ENCODE data around the gene KIF26B.

KIF26B gene

DNA sequence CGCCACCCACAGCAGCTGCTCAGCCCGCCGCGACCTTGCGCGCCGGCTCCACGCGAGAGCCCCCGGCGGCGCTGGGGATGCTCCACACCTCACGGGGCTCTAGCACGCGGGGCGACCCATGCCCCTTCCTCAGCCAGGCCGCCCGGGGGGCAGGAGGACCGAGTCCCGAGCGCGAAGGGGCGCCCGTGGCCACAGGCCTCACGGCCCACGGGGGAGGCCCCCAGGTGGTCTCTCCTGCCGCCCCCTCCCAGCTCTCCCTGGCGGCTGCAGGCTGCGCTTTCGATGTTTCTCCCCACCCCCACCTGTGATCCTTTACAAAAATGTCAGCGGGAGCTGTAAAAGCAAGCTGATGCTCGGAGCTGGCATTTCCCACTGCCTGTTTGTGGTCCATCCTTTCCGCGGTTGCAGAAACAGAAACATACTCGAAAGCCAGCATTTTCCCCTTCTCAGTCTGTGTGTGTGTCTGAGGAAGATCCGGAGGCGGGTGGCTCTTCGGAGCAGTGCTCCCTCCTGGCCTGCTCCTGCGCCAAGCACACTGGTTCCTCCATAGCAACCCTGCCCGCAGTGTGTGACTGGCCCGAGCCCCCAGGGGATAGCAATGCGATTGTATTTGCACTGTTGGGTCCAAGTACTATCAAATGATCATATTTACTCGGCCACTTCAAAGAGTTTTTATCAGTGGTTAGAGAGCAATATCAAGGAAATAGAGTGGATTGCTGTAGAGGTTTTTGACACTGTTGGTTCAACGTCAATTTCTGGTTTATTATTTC is 2.1 kb downstream of the KIF26B start:
- ATAC-seq (ENCODE audit: insufficient read depth, low read depth), result no peak
- H3K36me3 ChIP-seq (ENCODE audit: insufficient read depth, low read length), result no peaks in the 10 kb centered on the region
- TF ChIP-seq EZH2 (IDR thresholded peaks at IDR 0.05; ENCODE audit: borderline replicate concordance, low read depth, low read length, severe bottlenecking), result no peak
- TF ChIP-seq, protein P1, sequence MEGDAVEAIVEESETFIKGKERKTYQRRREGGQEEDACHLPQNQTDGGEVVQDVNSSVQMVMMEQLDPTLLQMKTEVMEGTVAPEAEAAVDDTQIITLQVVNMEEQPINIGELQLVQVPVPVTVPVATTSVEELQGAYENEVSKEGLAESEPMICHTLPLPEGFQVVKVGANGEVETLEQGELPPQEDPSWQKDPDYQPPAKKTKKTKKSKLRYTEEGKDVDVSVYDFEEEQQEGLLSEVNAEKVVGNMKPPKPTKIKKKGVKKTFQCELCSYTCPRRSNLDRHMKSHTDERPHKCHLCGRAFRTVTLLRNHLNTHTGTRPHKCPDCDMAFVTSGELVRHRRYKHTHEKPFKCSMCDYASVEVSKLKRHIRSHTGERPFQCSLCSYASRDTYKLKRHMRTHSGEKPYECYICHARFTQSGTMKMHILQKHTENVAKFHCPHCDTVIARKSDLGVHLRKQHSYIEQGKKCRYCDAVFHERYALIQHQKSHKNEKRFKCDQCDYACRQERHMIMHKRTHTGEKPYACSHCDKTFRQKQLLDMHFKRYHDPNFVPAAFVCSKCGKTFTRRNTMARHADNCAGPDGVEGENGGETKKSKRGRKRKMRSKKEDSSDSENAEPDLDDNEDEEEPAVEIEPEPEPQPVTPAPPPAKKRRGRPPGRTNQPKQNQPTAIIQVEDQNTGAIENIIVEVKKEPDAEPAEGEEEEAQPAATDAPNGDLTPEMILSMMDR (IDR thresholded peaks at IDR 0.05; ENCODE audit: borderline replicate concordance, extremely low read depth, low read length, poor library complexity, severe bottlenecking), result no peak
- H3K9me3 ChIP-seq (ENCODE audit: insufficient read depth, low read length, severe bottlenecking), result no peaks in the 10 kb centered on the region
- H3K4me2 ChIP-seq (ENCODE audit: insufficient read depth, low read length), result peak overlapping the region; percentile 59
- no peak overlapping the region for H3K27ac ChIP-seq (ENCODE audit: low read length)
- no peaks in the 10 kb centered on the region for H3K79me2 ChIP-seq (ENCODE audit: insufficient read depth, low read length)
- H2AFZ ChIP-seq (ENCODE audit: low read depth, low read length), result no peak overlapping the region
- H3K4me3 ChIP-seq (ENCODE audit: low read depth in 1 of 2, low read length in 2 of 2), result peak overlapping the region in 1 of 2 experiments; percentile 40; a peak in 1 of 4 replicates
- DNase-seq, result peak; percentile 8
- H3K27me3 ChIP-seq (ENCODE audit: insufficient read depth, low read length, poor library complexity), result peaks cover 33% of the 10 kb centered on the region
- H3K4me1 ChIP-seq (ENCODE audit: insufficient read depth, low read length), result peaks cover 33% of the 10 kb centered on the region
- H3K9ac ChIP-seq (ENCODE audit: low read depth, low read length), result no peak overlapping the region; the same call in 1 of the 2 replicates
- H4K20me1 ChIP-seq (ENCODE audit: insufficient read depth, low read length), result no peaks in the 10 kb centered on the region

- Histone ChIP-seq H3K4me1 (ENCODE audit: insufficient read depth, low read length) (peaks cover 27% of the 10 kb centered on the region), H3K27ac (ENCODE audit: low read length) (no peak overlapping the region), H3K9me3 (ENCODE audit: insufficient read depth, low read length, severe bottlenecking) (no peaks in the 10 kb centered on the region), H3K4me2 (ENCODE audit: insufficient read depth, low read length) (no peak overlapping the region), H3K9ac (ENCODE audit: low read depth, low read length) (no peak overlapping the region), H3K79me2 (ENCODE audit: insufficient read depth, low read length) (no peaks in the 10 kb centered on the region), H4K20me1 (ENCODE audit: insufficient read depth, low read length) (no peaks in the 10 kb centered on the region), H3K4me3 (ENCODE audit: low read depth in 1 of 2, low read length in 2 of 2) (no peak overlapping the region), H3K27me3 (ENCODE audit: insufficient read depth, low read length, poor library complexity) (peaks cover 27% of the 10 kb centered on the region), H2AFZ (ENCODE audit: low read depth, low read length) (no peak overlapping the region), H3K36me3 (ENCODE audit: insufficient read depth, low read length) (no peaks in the 10 kb centered on the region)
- TF ChIP-seq, protein P1 (IDR thresholded peaks at IDR 0.05; ENCODE audit: borderline replicate concordance, extremely low read depth, low read length, poor library complexity, severe bottlenecking), result no peak
- TF ChIP-seq EZH2 (IDR thresholded peaks at IDR 0.05; ENCODE audit: borderline replicate concordance, low read depth, low read length, severe bottlenecking), result no peak
- ATAC-seq (ENCODE audit: insufficient read depth, low read depth) (no peak), DNase-seq (no peak)
These were observed 4.1 kb downstream of the KIF26B start for GRCh38 chr1:245158913-245159312.

GRCh38 chr1:245160288-245160687 is 5.5 kb downstream of the KIF26B start:
- no peak for TF ChIP-seq EZH2 (IDR thresholded peaks at IDR 0.05; ENCODE audit: borderline replicate concordance, low read depth, low read length, severe bottlenecking)
- TF ChIP-seq, protein P1 (IDR thresholded peaks at IDR 0.05; ENCODE audit: borderline replicate concordance, extremely low read depth, low read length, poor library complexity, severe bottlenecking), result no peak

More at GRCh38 chr1:245160288-245160687, 5.5 kb downstream of the KIF26B start:
- Histone ChIP-seq H3K9me3 (ENCODE audit: insufficient read depth, low read length, severe bottlenecking) (no peaks in the 10 kb centered on the region), H3K4me1 (ENCODE audit: insufficient read depth, low read length) (peaks cover 14% of the 10 kb centered on the region), H3K27ac (ENCODE audit: low read length) (no peak overlapping the region), H3K36me3 (ENCODE audit: insufficient read depth, low read length) (no peaks in the 10 kb centered on the region), H3K27me3 (ENCODE audit: insufficient read depth, low read length, poor library complexity) (peaks cover 13% of the 10 kb centered on the region), H2AFZ (ENCODE audit: low read depth, low read length) (no peak overlapping the region), H4K20me1 (ENCODE audit: insufficient read depth, low read length) (no peaks in the 10 kb centered on the region), H3K4me2 (ENCODE audit: insufficient read depth, low read length) (no peak overlapping the region), H3K4me3 (ENCODE audit: low read depth in 1 of 2, low read length in 2 of 2) (no peak overlapping the region), H3K9ac (ENCODE audit: low read depth, low read length) (no peak overlapping the region), H3K79me2 (ENCODE audit: insufficient read depth, low read length) (no peaks in the 10 kb centered on the region)
- ATAC-seq (ENCODE audit: insufficient read depth, low read depth) (no peak), DNase-seq (no peak)

Data from DND-41 (cell line).